Measurements from ENCODE around the gene PPP1R9B. TPM values are rescaled to one million over a fixed set of nuclear protein-coding genes. Genes with fewer than 3 reads are reported as not detected.

Gene PPP1R9B
- total RNA-seq, 1 donor from 2014 or later = 103 TPM

DNA sequence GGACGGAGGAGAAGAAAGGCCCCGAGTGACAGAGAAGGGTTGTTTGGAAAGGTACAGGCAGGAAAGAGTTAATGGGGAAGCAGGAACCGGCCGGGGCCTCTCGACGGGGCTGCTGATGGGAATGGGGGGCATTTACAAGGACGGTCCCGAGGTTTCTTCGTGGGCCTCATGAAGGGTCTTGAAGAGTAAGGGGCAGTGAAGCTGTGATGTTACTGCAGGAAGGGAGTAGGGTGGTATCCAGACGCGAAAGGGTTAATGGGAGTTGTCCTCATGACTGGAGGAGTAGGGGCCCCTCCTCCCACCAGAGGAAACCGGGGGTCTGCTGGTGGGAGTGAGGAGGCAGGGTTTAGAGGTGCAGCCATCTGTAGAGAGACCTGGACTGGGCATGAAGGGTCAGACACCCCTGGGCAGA, 54.8 kb downstream of the PPP1R9B start:
- TF ChIP-seq, protein P1, sequence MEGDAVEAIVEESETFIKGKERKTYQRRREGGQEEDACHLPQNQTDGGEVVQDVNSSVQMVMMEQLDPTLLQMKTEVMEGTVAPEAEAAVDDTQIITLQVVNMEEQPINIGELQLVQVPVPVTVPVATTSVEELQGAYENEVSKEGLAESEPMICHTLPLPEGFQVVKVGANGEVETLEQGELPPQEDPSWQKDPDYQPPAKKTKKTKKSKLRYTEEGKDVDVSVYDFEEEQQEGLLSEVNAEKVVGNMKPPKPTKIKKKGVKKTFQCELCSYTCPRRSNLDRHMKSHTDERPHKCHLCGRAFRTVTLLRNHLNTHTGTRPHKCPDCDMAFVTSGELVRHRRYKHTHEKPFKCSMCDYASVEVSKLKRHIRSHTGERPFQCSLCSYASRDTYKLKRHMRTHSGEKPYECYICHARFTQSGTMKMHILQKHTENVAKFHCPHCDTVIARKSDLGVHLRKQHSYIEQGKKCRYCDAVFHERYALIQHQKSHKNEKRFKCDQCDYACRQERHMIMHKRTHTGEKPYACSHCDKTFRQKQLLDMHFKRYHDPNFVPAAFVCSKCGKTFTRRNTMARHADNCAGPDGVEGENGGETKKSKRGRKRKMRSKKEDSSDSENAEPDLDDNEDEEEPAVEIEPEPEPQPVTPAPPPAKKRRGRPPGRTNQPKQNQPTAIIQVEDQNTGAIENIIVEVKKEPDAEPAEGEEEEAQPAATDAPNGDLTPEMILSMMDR (IDR thresholded peaks at IDR 0.05) = no peak
- peaks cover 27% of the 10 kb centered on the region for H3K36me3 ChIP-seq
- no peaks in the 10 kb centered on the region for H3K27me3 ChIP-seq
- no peak for ATAC-seq
- peak overlapping the region; percentile 87 for H3K27ac ChIP-seq
- H3K4me1 ChIP-seq = peaks cover 13% of the 10 kb centered on the region
- no peak for DNase-seq
- H3K4me3 ChIP-seq = peak overlapping the region; percentile 95
- intact Hi-C loops (cut with DNase I) = no loop called here
- H3K9me3 ChIP-seq = no peaks in the 10 kb centered on the region

DNA sequence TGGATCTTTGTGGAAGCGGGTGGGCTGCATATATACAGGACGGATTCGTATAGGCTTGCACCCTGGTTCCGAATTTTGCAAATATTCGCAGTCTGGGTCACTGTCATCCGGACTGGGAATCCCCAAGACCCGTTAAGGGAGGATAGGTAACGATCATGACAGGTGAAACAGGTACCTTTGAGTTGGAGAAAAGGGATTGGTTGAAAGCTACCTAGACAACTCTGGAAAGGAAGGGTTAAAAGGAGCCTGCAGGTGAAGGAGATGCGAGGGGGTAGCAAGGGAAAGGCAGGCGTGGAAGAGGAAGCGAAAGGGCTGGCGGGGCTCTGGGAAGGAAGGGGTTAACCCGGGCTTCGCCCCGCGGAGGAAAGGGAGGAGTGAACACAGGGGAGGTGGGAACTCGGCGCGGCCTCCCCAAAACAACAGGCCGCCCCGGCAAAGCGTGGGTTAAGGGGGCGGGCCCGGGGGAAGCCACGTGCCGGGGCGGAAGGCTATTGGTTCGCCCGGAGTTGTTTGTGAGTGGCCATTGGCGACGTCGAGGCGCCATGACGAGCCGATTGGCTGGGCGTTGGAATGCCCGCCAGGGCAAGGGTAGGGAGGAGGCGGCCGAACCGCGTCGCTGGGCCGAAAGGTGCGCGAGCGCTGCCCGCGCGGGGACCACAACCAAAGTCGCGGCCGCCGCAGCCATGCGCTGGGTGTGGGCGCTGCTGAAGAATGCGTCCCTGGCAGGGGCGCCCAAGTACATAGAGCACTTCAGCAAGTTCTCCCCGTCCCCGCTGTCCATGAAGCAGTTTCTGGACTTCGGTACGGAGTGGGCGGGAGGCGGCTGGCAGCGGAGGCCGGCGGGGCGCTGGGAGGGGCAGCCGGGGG, 55.5 kb downstream of the PPP1R9B start, which contains the start of gene PDK2:
PDK2 (plus strand) TSS at position 599 of the 867 bp plus-strand sequence; CDS start at position 684, 85 bp downstream.
- Histone ChIP-seq H3K4me3 (peak within 1 kb of the TSS; percentile 95), H3K9me3 (no peaks in the 10 kb centered on the region), H3K36me3 (peaks cover 29% of the 10 kb centered on the region), H3K27ac (peak within 1 kb of the TSS; percentile 87), H3K27me3 (no peaks in the 10 kb centered on the region), H3K4me1 (peaks cover 11% of the 10 kb centered on the region)
- ATAC-seq (peak; percentile 94), DNase-seq (peak; percentile 98)
- intact Hi-C loops (cut with DNase I) = no loop called here
- TF ChIP-seq, protein P1 (IDR thresholded peaks at IDR 0.05) = no peak

DNA sequence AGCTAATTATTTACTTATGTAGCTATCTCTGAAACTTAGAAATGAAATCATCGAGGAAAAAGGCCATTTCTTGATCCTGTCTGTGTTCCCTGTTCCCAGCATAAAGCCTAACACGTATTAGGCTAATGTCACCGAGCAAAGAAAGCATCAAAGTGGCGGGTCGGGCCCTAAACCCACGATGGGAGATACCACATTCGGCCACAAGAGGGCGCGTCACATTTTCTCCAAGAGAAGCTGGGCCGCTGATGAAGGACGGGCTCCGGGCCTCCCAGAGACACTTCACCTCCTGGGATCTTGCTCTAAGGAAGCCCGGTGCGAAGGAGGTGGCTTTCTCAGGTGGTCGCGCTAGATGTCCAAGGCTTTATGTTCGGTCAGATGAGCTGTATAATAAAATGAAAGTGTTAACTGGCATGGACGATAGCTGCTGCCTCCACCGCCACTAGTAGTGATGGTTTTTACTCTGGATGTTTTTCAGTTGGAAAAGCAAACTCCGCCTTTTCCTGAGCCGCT, 56.2 kb downstream of the PPP1R9B start:
- H3K27me3 ChIP-seq = no peaks in the 10 kb centered on the region
- peak overlapping the region; percentile 95 for H3K4me3 ChIP-seq
- TF ChIP-seq, protein P1 (IDR thresholded peaks at IDR 0.05) = peak; percentile 96
- peaks cover 11% of the 10 kb centered on the region for H3K4me1 ChIP-seq
- peak; percentile 75 for ATAC-seq
- peaks cover 32% of the 10 kb centered on the region for H3K36me3 ChIP-seq
- peak; percentile 94 for DNase-seq
- peak overlapping the region; percentile 44 for H3K27ac ChIP-seq
- intact Hi-C loops (cut with DNase I) = no loop called here
- H3K9me3 ChIP-seq = no peaks in the 10 kb centered on the region

DNA sequence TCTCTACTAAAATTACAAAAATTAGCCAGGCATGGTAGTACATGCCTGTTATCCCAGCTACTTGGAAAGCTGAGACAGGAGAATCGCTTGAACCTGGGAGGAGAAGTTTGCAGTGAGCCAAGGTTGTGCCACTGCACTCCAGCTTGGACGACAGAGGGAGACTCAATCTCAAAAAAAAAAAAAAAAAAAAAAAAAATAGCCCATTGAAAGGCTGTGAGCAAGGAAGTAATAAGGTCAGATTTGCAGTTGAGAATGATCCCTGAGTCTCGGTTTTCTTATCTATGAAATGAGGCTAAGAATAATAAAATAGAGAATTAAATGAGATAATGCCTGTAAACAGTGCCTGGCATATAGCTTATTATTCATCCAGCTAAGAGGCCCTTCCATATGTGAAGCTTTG, 56.7 kb downstream of the PPP1R9B start:
- intact Hi-C loops (cut with DNase I) = no loop called here
- Histone ChIP-seq H3K4me1 (peaks cover 11% of the 10 kb centered on the region), H3K4me3 (no peak overlapping the region), H3K27me3 (no peaks in the 10 kb centered on the region), H3K27ac (no peak overlapping the region), H3K9me3 (no peaks in the 10 kb centered on the region), H3K36me3 (peaks cover 32% of the 10 kb centered on the region)
- DNase-seq (no peak), ATAC-seq (no peak)
- TF ChIP-seq, protein P1 (IDR thresholded peaks at IDR 0.05) = no peak

DNA sequence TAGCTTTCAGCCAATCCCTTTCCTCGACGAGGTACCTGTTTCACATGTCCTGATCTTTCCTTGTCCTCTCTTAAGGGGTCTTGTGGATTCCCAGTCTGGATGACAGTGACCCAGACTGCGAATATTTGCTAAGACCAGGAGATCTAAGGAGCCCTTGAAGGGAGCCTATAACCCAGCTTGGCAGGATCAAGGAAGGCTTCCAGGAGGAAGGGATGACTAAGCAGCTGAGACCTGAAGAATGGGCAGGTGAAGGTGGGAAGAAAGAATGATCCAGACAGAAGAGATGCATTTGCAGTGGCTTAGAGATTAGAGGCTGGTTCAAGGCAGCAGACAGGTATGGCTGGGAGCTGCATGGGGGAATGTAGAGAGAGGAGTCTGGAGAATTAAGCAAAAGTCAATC, 57.2 kb downstream of the PPP1R9B start:
- H3K36me3 ChIP-seq = peaks cover 32% of the 10 kb centered on the region
- no peak overlapping the region for H3K27ac ChIP-seq
- DNase-seq = no peak
- H3K4me3 ChIP-seq = no peak overlapping the region
- intact Hi-C loops (cut with DNase I) = no loop called here
- H3K27me3 ChIP-seq = no peaks in the 10 kb centered on the region
- TF ChIP-seq, protein P1 (IDR thresholded peaks at IDR 0.05) = no peak
- peaks cover 11% of the 10 kb centered on the region for H3K4me1 ChIP-seq
- no peak for ATAC-seq
- H3K9me3 ChIP-seq = no peaks in the 10 kb centered on the region

Data from upper lobe of right lung (tissue), 1 donor.